Omental fat pad (tissue), 4 donors: ENCODE measurements around the gene TRIM8. TPM values are rescaled to one million over a fixed set of nuclear protein-coding genes. Genes with fewer than 3 reads are reported as not detected.

Experiments used
- ATAC-seq: fragments of 150-250 bp; one replicate; pipeline ENCODE4 v1.9.1; 2016; ENCODE audit warnings: mild to moderate bottlenecking, moderate library complexity; ENCODE audit not compliant: low FRiP score
- DNase-seq: peaks from one replicate; pipeline ENCODE4 v3.0.0-alpha.2; 2019; ENCODE audit warnings: low spot score
- CTCF ChIP-seq, 3 donors: fragments of 450-650 bp; IDR thresholded peaks; one replicate each; pipeline ENCODE4 v1.5.1; 2016 to 2017; ENCODE audit warnings: antibody characterized with exemption in 3 of 3, mild to moderate bottlenecking in 3 of 3, moderate library complexity in 2 of 3
- total RNA-seq, 4 donors: library from RNA; depleted of rRNA; stranded (reverse); fragments of >200 nt; gene quantifications; one replicate each; pipeline ENCODE4 v1.1.0, GENCODE V29; 2016

Gene TRIM8
- total RNA-seq, 4 donors from 2014 or later, result 58.2 to 121 (median 103) TPM

- no peak for ATAC-seq
- no peak for DNase-seq
- no peak for TF ChIP-seq CTCF (IDR thresholded peaks at IDR 0.05)
Observed at GRCh38 chr10:102650655-102651454, 6.6 kb downstream of the TRIM8 start.

GRCh38 chr10:102651455-102652169 lies 7.3 kb downstream of the TRIM8 start:
- DNase-seq (no peak), ATAC-seq (no peak)
- no peak for TF ChIP-seq CTCF (IDR thresholded peaks at IDR 0.05)

- TF ChIP-seq CTCF (IDR thresholded peaks at IDR 0.05), result no peak
- DNase-seq (no peak), ATAC-seq (no peak)
Observed at GRCh38 chr10:102652170-102652916, 8.1 kb downstream of the TRIM8 start.

GRCh38 chr10:102653060-102653459 lies 8.8 kb downstream of the TRIM8 start:
- no peak for DNase-seq
- no peak for ATAC-seq
- no peak for TF ChIP-seq CTCF (IDR thresholded peaks at IDR 0.05)

GRCh38 chr10:102654566-102654965 lies 10.3 kb downstream of the TRIM8 start:
- no peak for ATAC-seq
- TF ChIP-seq CTCF (IDR thresholded peaks at IDR 0.05), result no peak
- DNase-seq, result no peak

- ATAC-seq (no peak), DNase-seq (no peak)
- TF ChIP-seq CTCF (IDR thresholded peaks at IDR 0.05), result no peak
Observed at GRCh38 chr10:102654969-102655368, 10.7 kb downstream of the TRIM8 start.
